Gastrocnemius medialis (tissue), 4 donors: ENCODE measurements around the gene SLC9B1. TPM values are rescaled to one million over a fixed set of nuclear protein-coding genes. Genes with fewer than 3 reads are reported as not detected.

Experiments used
- ATAC-seq, 2 donors: fragments of 150-250 bp; one replicate each; pipeline ENCODE4 v1.9.1; 2016
- DNase-seq, 2 donors: peaks; one replicate each; pipeline ENCODE4 v3.0.0-alpha.2; 2019
- H3K27ac ChIP-seq, 4 donors: fragments of 200-600 bp; sonication (generic); 1 replicate in 1 of 4; 2 replicates in 3 of 4; pipeline ENCODE4 v1.5.1; 2016 to 2018; ENCODE audit warnings: mild to moderate bottlenecking in 2 of 4, moderate library complexity in 1 of 4
- H3K27me3 ChIP-seq, 3 donors: fragments of 200-600 bp; sonication (generic) in 2 of 3; 1 replicate in 1 of 3; 2 replicates in 2 of 3; pipeline versions ENCODE4 v1.5.1 to v1.6.0; 2016 to 2019; ENCODE audit warnings: mild to moderate bottlenecking in 1 of 3, moderate library complexity in 1 of 3
- H3K36me3 ChIP-seq, 2 donors: fragments of 200-600 bp; sonication (generic) in 1 of 2; one replicate each; pipeline ENCODE4 v1.5.1; 2017 to 2018
- H3K4me1 ChIP-seq, 2 donors: fragments of 200-600 bp; sonication (generic) in 1 of 2; one replicate each; pipeline ENCODE4 v1.5.1; 2016 to 2017; ENCODE audit warnings: mild to moderate bottlenecking in 2 of 2
- H3K4me3 ChIP-seq, 4 donors: fragments of 200-600 bp; sonication (generic) in 3 of 4; 1 replicate in 1 of 4; 2 replicates in 3 of 4; pipeline ENCODE4 v1.5.1; 2016 to 2019; ENCODE audit warnings: mild to moderate bottlenecking in 2 of 4
- H3K9me3 ChIP-seq, 3 donors: fragments of 200-600 bp; sonication (generic) in 2 of 3; 1 replicate in 1 of 3; 2 replicates in 2 of 3; pipeline ENCODE4 v1.5.1; 2016 to 2019
- CTCF ChIP-seq, 5 experiments: fragments of 450-650 bp in 3 of 5; fragments of 200-600 bp in 2 of 5; sonication (generic) in 2 of 5; IDR thresholded peaks in 4 of 5; conservative IDR thresholded peaks in 1 of 5; 1 replicate in 4 of 5; 2 replicates in 1 of 5; pipeline ENCODE4 v1.5.1; 2016 to 2019; ENCODE audit warnings: antibody characterized with exemption in 5 of 5, mild to moderate bottlenecking in 3 of 5, moderate library complexity in 3 of 5
- POLR2A ChIP-seq, 2 donors: fragments of 450-650 bp; IDR thresholded peaks; one replicate each; pipeline ENCODE4 v1.6.1; 2017; ENCODE audit warnings: antibody characterized with exemption in 2 of 2, mild to moderate bottlenecking in 2 of 2, moderate library complexity in 2 of 2
- in situ Hi-C, 4 donors: fragments of 200-750 bp; cut with MboI; loops; one replicate each; pipeline versions ENCODE4 v1.15.0 to v1.8.0; 2017; ENCODE audit warnings: low sequenced_read_pairs in 4 of 4
- intact Hi-C: fragments of 100-400 bp; cut with DNase I; formaldehyde crosslinking; loops from one replicate; pipeline ENCODE4 v1.15.1; 2023; ENCODE audit warnings: low total_unique reads
- total RNA-seq, 4 donors: library from RNA; depleted of rRNA; stranded (reverse); fragments of >200 nt; gene quantifications; one replicate each; pipeline versions ENCODE4 v1.1.0 to v1.2.3, GENCODE V29; 2016

The SLC9B1 gene
- total RNA-seq, 4 donors from 2014 or later = not detected

GRCh38 chr4:103012060-103012459 is 7.4 kb downstream of the SLC9B1 start:
- Histone ChIP-seq H3K36me3 (no peaks in the 10 kb centered on the region), H3K27me3 (no peaks in the 10 kb centered on the region), H3K27ac (peak overlapping the region; percentile 51 to 76 (median 64)), H3K9me3 (no peaks in the 10 kb centered on the region), H3K4me1 (peaks cover 13 to 17% of the 10 kb centered on the region in 2 donors), H3K4me3 (no peak overlapping the region)
- intact Hi-C loops = loop anchor here (5.0 kb wide), 2 partner anchors 250 to 510 kb away; partner anchors contain the start of genes MANBA and NFKB1
- in situ Hi-C loops = loop anchor here in 2 of 4 donors (10.0 to 25.0 kb wide), 2 partner anchors 137 to 575 kb away; no protein-coding TSS in a partner anchor
- ATAC-seq = peak; percentile 35 to 62
- no peak for DNase-seq
- no peak for TF ChIP-seq CTCF (IDR thresholded peaks at IDR 0.05 in 4 of 5, conservative IDR thresholded peaks at IDR 0.05 in 1 of 5)
- no peak for TF ChIP-seq POLR2A (IDR thresholded peaks at IDR 0.05)

- Histone ChIP-seq H3K4me1 (peaks cover 13 to 17% of the 10 kb centered on the region in 2 donors), H3K9me3 (no peaks in the 10 kb centered on the region), H3K27ac (peak overlapping the region; percentile 51 to 76 (median 64)), H3K36me3 (no peaks in the 10 kb centered on the region), H3K4me3 (no peak overlapping the region), H3K27me3 (no peaks in the 10 kb centered on the region)
- in situ Hi-C loops (loop anchor here in 2 of 4 donors (10.0 to 25.0 kb wide), 2 partner anchors 137 to 574 kb away; no protein-coding TSS in a partner anchor), intact Hi-C loops (loop anchor here (2.0 to 5.0 kb wide), 4 partner anchors 87 to 567 kb away; partner anchors contain the start of genes BDH2, MANBA and NFKB1)
- DNase-seq (no peak), ATAC-seq (peak in 1 of 2 donors; percentile 12)
- TF ChIP-seq POLR2A (IDR thresholded peaks at IDR 0.05) = no peak
- no peak for TF ChIP-seq CTCF (IDR thresholded peaks at IDR 0.05 in 4 of 5, conservative IDR thresholded peaks at IDR 0.05 in 1 of 5)
Observed at GRCh38 chr4:103011378-103012025, 8.0 kb downstream of the SLC9B1 start.

- no peak for ATAC-seq
Observed at GRCh38 chr4:103010804-103011203, 8.7 kb downstream of the SLC9B1 start.

More at GRCh38 chr4:103010804-103011203, 8.7 kb downstream of the SLC9B1 start:
- no peak for DNase-seq
- Histone ChIP-seq H3K4me1 (peaks cover 13 to 17% of the 10 kb centered on the region in 2 donors), H3K27me3 (no peaks in the 10 kb centered on the region), H3K9me3 (no peaks in the 10 kb centered on the region), H3K4me3 (no peak overlapping the region), H3K36me3 (no peaks in the 10 kb centered on the region), H3K27ac (peak overlapping the region in 1 of 4 donors; percentile 76)
- TF ChIP-seq CTCF (IDR thresholded peaks at IDR 0.05 in 4 of 5, conservative IDR thresholded peaks at IDR 0.05 in 1 of 5) (no peak), POLR2A (IDR thresholded peaks at IDR 0.05) (no peak)
- intact Hi-C loops (loop anchor here (2.0 to 5.0 kb wide), 4 partner anchors 88 to 566 kb away; partner anchors contain the start of genes BDH2, MANBA and NFKB1), in situ Hi-C loops (loop anchor here in 2 of 4 donors (10.0 to 25.0 kb wide), 2 partner anchors 136 to 574 kb away; no protein-coding TSS in a partner anchor)
